Nephron (organoid): Measurements from ENCODE around the gene DLG5.

Source experiments
- H3K27ac Mint-ChIP-seq, 3 experiments: 2 replicates each; pipeline ENCODE4 v1.8.0; 2020; ENCODE audit warnings: mixed read lengths in 3 of 3, mild to moderate bottlenecking in 2 of 3, moderate library complexity in 1 of 3
- H3K27me3 Mint-ChIP-seq: 2 replicates; pipeline ENCODE4 v1.8.0; 2021; ENCODE audit warnings: low read depth, mild to moderate bottlenecking, moderate library complexity, mixed read lengths
- H3K36me3 Mint-ChIP-seq: 2 replicates; pipeline ENCODE4 v1.8.0; 2020; ENCODE audit warnings: low read depth, mixed read lengths
- H3K4me1 Mint-ChIP-seq: 2 replicates; pipeline ENCODE4 v1.8.0; 2020; ENCODE audit warnings: mixed read lengths
- H3K4me3 Mint-ChIP-seq, 3 experiments: 2 replicates each; pipeline ENCODE4 v1.8.0; 2020; ENCODE audit warnings: mild to moderate bottlenecking in 3 of 3, mixed read lengths in 3 of 3, moderate library complexity in 2 of 3
- H3K9me3 Mint-ChIP-seq: 2 replicates; pipeline ENCODE4 v1.8.0; 2020; ENCODE audit warnings: mixed read lengths
- CTCF ChIP-seq, 3 experiments: fragments of 200-600 bp; sonication (generic); IDR thresholded peaks; one replicate each; pipeline ENCODE4 v1.5.0; 2021; ENCODE audit warnings: antibody characterized with exemption in 3 of 3; ENCODE audit not compliant: unreplicated experiment in 3 of 3

Gene DLG5

GRCh38 chr10:77842652-77843212 is 83.8 kb downstream of the DLG5 start:
- Mint-ChIP-seq H3K27me3 (no peaks in the 10 kb centered on the region), H3K36me3 (peaks cover 58% of the 10 kb centered on the region), H3K4me3 (no peak overlapping the region), H3K27ac (peak overlapping the region in 1 of 3 experiments; percentile 21), H3K9me3 (no peaks in the 10 kb centered on the region), H3K4me1 (peaks cover 17% of the 10 kb centered on the region)
- no peak for TF ChIP-seq CTCF (IDR thresholded peaks at IDR 0.05; ENCODE audit: unreplicated experiment in 3 of 3)

- Mint-ChIP-seq H3K4me3 (no peak overlapping the region), H3K36me3 (peaks cover 55% of the 10 kb centered on the region), H3K9me3 (no peaks in the 10 kb centered on the region), H3K27ac (peak overlapping the region in 1 of 3 experiments; percentile 15), H3K27me3 (no peaks in the 10 kb centered on the region), H3K4me1 (peaks cover 15% of the 10 kb centered on the region)
- no peak for TF ChIP-seq CTCF (IDR thresholded peaks at IDR 0.05; ENCODE audit: unreplicated experiment in 3 of 3)
Measured at GRCh38 chr10:77841711-77842375, 84.7 kb downstream of the DLG5 start.

GRCh38 chr10:77840636-77841035 is 85.9 kb downstream of the DLG5 start:
- no peaks in the 10 kb centered on the region for H3K27me3 Mint-ChIP-seq
- TF ChIP-seq CTCF (IDR thresholded peaks at IDR 0.05; ENCODE audit: unreplicated experiment in 3 of 3), result no peak
- H3K9me3 Mint-ChIP-seq, result no peaks in the 10 kb centered on the region
- peaks cover 20% of the 10 kb centered on the region for H3K4me1 Mint-ChIP-seq
- H3K27ac Mint-ChIP-seq, result no peak overlapping the region
- no peak overlapping the region for H3K4me3 Mint-ChIP-seq
- H3K36me3 Mint-ChIP-seq, result peaks cover 60% of the 10 kb centered on the region

- Mint-ChIP-seq H3K27me3 (no peaks in the 10 kb centered on the region), H3K4me3 (no peak overlapping the region), H3K27ac (no peak overlapping the region), H3K9me3 (no peaks in the 10 kb centered on the region), H3K4me1 (peaks cover 20% of the 10 kb centered on the region), H3K36me3 (peaks cover 64% of the 10 kb centered on the region)
- TF ChIP-seq CTCF (IDR thresholded peaks at IDR 0.05; ENCODE audit: unreplicated experiment in 3 of 3), result no peak
Measured at GRCh38 chr10:77837925-77838595, 88.5 kb downstream of the DLG5 start.

GRCh38 chr10:77837248-77837924 is 89.2 kb downstream of the DLG5 start:
- H3K27me3 Mint-ChIP-seq, result no peaks in the 10 kb centered on the region
- peaks cover 63% of the 10 kb centered on the region for H3K36me3 Mint-ChIP-seq
- peaks cover 20% of the 10 kb centered on the region for H3K4me1 Mint-ChIP-seq
- no peak overlapping the region for H3K4me3 Mint-ChIP-seq
- no peak overlapping the region for H3K27ac Mint-ChIP-seq
- TF ChIP-seq CTCF (IDR thresholded peaks at IDR 0.05; ENCODE audit: unreplicated experiment in 3 of 3), result no peak
- H3K9me3 Mint-ChIP-seq, result no peaks in the 10 kb centered on the region
